Natural killer cell (primary cell): Measurements from ENCODE around the gene TMEM117. TPM values are rescaled to one million over a fixed set of nuclear protein-coding genes. Genes with fewer than 3 reads are reported as not detected.

Source experiments
- ATAC-seq, 3 donors: fragments of 150-1000 bp in 2 of 3; fragments of 200-7000 bp in 1 of 3; cut with Tn5 transposase; 1 replicate in 1 of 3; 2 replicates in 2 of 3; pipeline ENCODE4 v1.10.0; 2021; ENCODE audit warnings: mild to moderate bottlenecking in 2 of 3, moderate library complexity in 2 of 3
- DNase-seq, 2 donors: peaks; one replicate each; pipeline versions ENCODE4 v3.0.0 to v3.0.0-alpha.2; 2013 to 2021; ENCODE audit warnings: mixed read lengths in 1 of 2
- H3K27ac ChIP-seq: one replicate; pipeline ENCODE4 v1.5.1; 2013; ENCODE audit warnings: mild to moderate bottlenecking, low read length
- H3K27me3 ChIP-seq: one replicate; pipeline ENCODE4 v1.6.1; 2013; ENCODE audit warnings: low read length; ENCODE audit not compliant: control insufficient read depth, insufficient read depth
- H3K36me3 ChIP-seq: one replicate; pipeline ENCODE4 v1.6.1; 2013; ENCODE audit warnings: low read length; ENCODE audit not compliant: control insufficient read depth, insufficient read depth
- H3K4me1 ChIP-seq: one replicate; pipeline ENCODE4 v1.6.1; 2013; ENCODE audit warnings: low read length; ENCODE audit not compliant: control insufficient read depth, insufficient read depth
- H3K4me3 ChIP-seq: one replicate; pipeline ENCODE4 v1.5.1; 2013; ENCODE audit warnings: low read length
- H3K9me3 ChIP-seq: one replicate; pipeline ENCODE4 v1.6.1; 2013; ENCODE audit warnings: low read length; ENCODE audit not compliant: control insufficient read depth, insufficient read depth
- H3K27ac Mint-ChIP-seq, 2 donors: one replicate each; pipeline ENCODE4 v1.8.0; 2022; ENCODE audit warnings: mild to moderate bottlenecking in 2 of 2, mixed read lengths in 2 of 2, moderate library complexity in 1 of 2
- H3K27me3 Mint-ChIP-seq, 2 donors: one replicate each; pipeline ENCODE4 v1.8.0; 2022; ENCODE audit warnings: low read depth in 2 of 2, mixed read lengths in 2 of 2
- H3K36me3 Mint-ChIP-seq: one replicate; pipeline ENCODE4 v1.8.0; 2022; ENCODE audit warnings: mixed read lengths
- H3K4me1 Mint-ChIP-seq, 2 donors: one replicate each; pipeline ENCODE4 v1.8.0; 2022; ENCODE audit warnings: mixed read lengths in 2 of 2
- H3K4me3 Mint-ChIP-seq: one replicate; pipeline ENCODE4 v1.8.0; 2022; ENCODE audit warnings: mild to moderate bottlenecking, moderate library complexity, mixed read lengths
- H3K9me3 Mint-ChIP-seq, 2 donors: one replicate each; pipeline ENCODE4 v1.8.0; 2022; ENCODE audit warnings: mixed read lengths in 2 of 2
- WGBS: methylation state at CpG from one replicate; pipeline ENCODE4 v1.1.7; 2013; ENCODE audit warnings: missing lambda C conversion rate; ENCODE audit not compliant: insufficient coverage; 5-methylcytosine and 5-hydroxymethylcytosine counted together
- intact Hi-C: fragments of 100-400 bp; cut with micrococcal nuclease; formaldehyde crosslinking; loops from one replicate; pipeline ENCODE4 v1.14.2; 2022
- total RNA-seq, 4 donors: library from RNA; stranded (reverse); fragments of 120-200 nt in 1 of 4; gene quantifications; one replicate each; pipeline versions ENCODE4 v1.2.3 to v1.2.4, GENCODE V29; 2013 to 2022
- TF ChIP-seq, protein P1 (sequence below): fragments of 200-600 bp; IDR thresholded peaks from one replicate; pipeline ENCODE4 v1.8.0; 2022; ENCODE audit warnings: antibody characterized with exemption

Gene TMEM117
- total RNA-seq, 3 donors from 2014 or later (not counting 1 experiment from before 2014, with no cell fraction given), result 7.1 to 8.1 (median 7.9) TPM

DNA sequence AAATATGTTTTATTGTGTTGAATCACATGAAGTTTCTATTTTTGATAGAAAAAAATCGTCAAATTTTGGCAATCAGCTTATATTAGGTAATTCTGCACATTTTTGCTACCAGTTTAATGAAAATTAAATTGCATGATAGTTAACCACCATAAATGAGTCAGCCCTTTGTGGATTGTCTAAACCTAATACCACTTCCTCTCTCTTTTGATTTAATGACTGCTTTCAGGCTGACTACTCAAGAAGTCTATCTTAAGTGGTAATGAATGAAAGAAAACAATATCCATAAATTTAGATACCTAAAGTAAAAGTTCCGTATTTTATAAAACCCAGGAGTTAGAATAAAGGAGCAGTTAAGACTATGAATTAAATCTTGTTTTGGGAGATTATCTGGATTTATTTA lies 450.5 kb downstream of the TMEM117 start:
- ATAC-seq (no peak), DNase-seq (no peak)
- TF ChIP-seq, protein P1, sequence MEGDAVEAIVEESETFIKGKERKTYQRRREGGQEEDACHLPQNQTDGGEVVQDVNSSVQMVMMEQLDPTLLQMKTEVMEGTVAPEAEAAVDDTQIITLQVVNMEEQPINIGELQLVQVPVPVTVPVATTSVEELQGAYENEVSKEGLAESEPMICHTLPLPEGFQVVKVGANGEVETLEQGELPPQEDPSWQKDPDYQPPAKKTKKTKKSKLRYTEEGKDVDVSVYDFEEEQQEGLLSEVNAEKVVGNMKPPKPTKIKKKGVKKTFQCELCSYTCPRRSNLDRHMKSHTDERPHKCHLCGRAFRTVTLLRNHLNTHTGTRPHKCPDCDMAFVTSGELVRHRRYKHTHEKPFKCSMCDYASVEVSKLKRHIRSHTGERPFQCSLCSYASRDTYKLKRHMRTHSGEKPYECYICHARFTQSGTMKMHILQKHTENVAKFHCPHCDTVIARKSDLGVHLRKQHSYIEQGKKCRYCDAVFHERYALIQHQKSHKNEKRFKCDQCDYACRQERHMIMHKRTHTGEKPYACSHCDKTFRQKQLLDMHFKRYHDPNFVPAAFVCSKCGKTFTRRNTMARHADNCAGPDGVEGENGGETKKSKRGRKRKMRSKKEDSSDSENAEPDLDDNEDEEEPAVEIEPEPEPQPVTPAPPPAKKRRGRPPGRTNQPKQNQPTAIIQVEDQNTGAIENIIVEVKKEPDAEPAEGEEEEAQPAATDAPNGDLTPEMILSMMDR, result no peak
- H3K4me3 ChIP-seq, result no peak overlapping the region
- H3K27ac ChIP-seq, result no peak overlapping the region
- peaks cover 7 to 12% of the 10 kb centered on the region in 2 donors for H3K9me3 Mint-ChIP-seq
- H3K27ac Mint-ChIP-seq, result no peak overlapping the region
- H3K9me3 ChIP-seq, result peaks cover 2% of the 10 kb centered on the region
- peaks cover 5% of the 10 kb centered on the region for H3K36me3 Mint-ChIP-seq
- WGBS, result no CpG with 5 or more reads among the region's 2 CpGs
- H3K4me3 Mint-ChIP-seq, result no peak overlapping the region
- H3K36me3 ChIP-seq, result no peaks in the 10 kb centered on the region
- peaks cover 5% of the 10 kb centered on the region in 2 donors for H3K4me1 Mint-ChIP-seq
- H3K4me1 ChIP-seq, result no peaks in the 10 kb centered on the region
- intact Hi-C loops, result no loop called here
- H3K27me3 Mint-ChIP-seq, result no peaks in the 10 kb centered on the region
- no peaks in the 10 kb centered on the region for H3K27me3 ChIP-seq

DNA sequence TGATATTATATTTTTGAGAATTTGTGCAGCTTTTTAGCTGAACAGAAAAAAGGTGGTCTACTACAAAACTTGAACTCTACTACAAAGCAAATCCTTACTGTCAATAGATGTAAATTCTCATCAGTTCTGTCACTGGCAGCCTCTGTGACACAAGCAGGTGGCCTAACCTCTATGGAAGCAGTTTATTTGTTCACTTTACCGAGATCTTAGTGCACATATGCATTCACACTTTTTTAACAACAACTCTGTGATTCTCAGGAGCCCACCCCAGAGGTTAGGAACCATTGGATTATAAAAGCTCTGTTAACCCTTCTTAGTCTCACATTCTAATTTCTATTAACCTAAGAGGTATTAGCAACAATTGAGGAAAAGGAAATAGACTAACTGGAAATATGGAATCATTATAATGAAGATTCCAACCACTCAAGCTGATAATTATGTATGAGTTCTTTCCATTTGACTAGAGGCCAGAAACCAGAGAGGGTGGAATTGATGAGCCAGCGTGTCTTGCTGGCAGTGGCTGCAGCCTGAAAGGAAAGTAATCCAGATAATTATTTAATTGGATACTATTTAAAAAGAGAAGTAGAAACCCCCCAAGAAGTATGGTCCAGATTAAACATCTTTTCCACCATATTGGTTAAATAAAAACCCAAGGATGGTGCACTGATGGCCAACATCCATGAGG lies 451.1 kb downstream of the TMEM117 start:
- WGBS, result 85% methylated on average over 2 of the region's 2 CpGs
- H3K36me3 Mint-ChIP-seq, result peaks cover 5% of the 10 kb centered on the region
- TF ChIP-seq, protein P1, result no peak
- no peak overlapping the region for H3K4me3 Mint-ChIP-seq
- DNase-seq (no peak), ATAC-seq (no peak)
- H3K9me3 ChIP-seq, result peaks cover 2% of the 10 kb centered on the region
- H3K27ac ChIP-seq, result no peak overlapping the region
- no peaks in the 10 kb centered on the region for H3K27me3 Mint-ChIP-seq
- no peaks in the 10 kb centered on the region for H3K27me3 ChIP-seq
- intact Hi-C loops, result no loop called here
- H3K4me1 ChIP-seq, result no peaks in the 10 kb centered on the region
- peaks cover 5% of the 10 kb centered on the region in 2 donors for H3K4me1 Mint-ChIP-seq
- H3K36me3 ChIP-seq, result no peaks in the 10 kb centered on the region
- H3K4me3 ChIP-seq, result no peak overlapping the region
- peaks cover 6 to 14% of the 10 kb centered on the region in 2 donors for H3K9me3 Mint-ChIP-seq
- no peak overlapping the region for H3K27ac Mint-ChIP-seq

DNA sequence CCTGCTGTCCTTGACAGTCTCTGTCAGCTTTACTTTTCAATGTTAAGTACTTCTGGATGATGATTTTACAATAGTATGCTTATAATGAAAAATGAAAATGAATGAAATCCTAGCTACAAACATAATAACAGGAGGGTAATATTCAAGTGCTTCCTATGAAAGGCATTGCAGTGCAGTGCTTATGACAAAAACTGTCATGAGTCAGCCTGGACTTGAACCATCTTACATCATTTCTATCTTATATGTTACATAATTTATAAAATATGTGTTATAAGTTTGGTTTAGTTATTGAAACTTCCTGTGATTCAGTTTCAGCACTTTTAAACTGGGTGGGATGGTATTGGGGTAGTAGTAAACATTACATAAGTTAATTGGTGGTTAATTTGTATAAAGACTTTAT lies 451.7 kb downstream of the TMEM117 start:
- TF ChIP-seq, protein P1, result no peak
- no peaks in the 10 kb centered on the region for H3K27me3 Mint-ChIP-seq
- H3K4me3 Mint-ChIP-seq, result no peak overlapping the region
- Histone ChIP-seq H3K4me1 (no peaks in the 10 kb centered on the region), H3K27ac (no peak overlapping the region), H3K9me3 (peaks cover 2% of the 10 kb centered on the region), H3K27me3 (no peaks in the 10 kb centered on the region), H3K36me3 (no peaks in the 10 kb centered on the region), H3K4me3 (no peak overlapping the region)
- intact Hi-C loops, result no loop called here
- peaks cover 6 to 18% of the 10 kb centered on the region in 2 donors for H3K9me3 Mint-ChIP-seq
- H3K36me3 Mint-ChIP-seq, result peaks cover 5% of the 10 kb centered on the region
- ATAC-seq, result no peak
- no peak for DNase-seq
- H3K27ac Mint-ChIP-seq, result no peak overlapping the region
- H3K4me1 Mint-ChIP-seq, result peaks cover 5% of the 10 kb centered on the region in 2 donors

- Mint-ChIP-seq H3K27me3 (no peaks in the 10 kb centered on the region), H3K4me1 (no peaks in the 10 kb centered on the region), H3K9me3 (peaks cover 11 to 21% of the 10 kb centered on the region in 2 donors), H3K27ac (no peak overlapping the region), H3K36me3 (peaks cover 9% of the 10 kb centered on the region), H3K4me3 (no peak overlapping the region)
- Histone ChIP-seq H3K9me3 (peaks cover 11% of the 10 kb centered on the region), H3K4me3 (no peak overlapping the region), H3K36me3 (no peaks in the 10 kb centered on the region), H3K27ac (no peak overlapping the region), H3K27me3 (no peaks in the 10 kb centered on the region), H3K4me1 (no peaks in the 10 kb centered on the region)
- TF ChIP-seq, protein P1, result no peak
- no peak for ATAC-seq
- DNase-seq, result no peak
- intact Hi-C loops, result no loop called here
- 40% methylated on average over 1 of the region's 1 CpG for WGBS
Observed at GRCh38 chr12:44294649-44295048, 458.8 kb downstream of the TMEM117 start.
